Measurements from ENCODE around the gene GLTP.
"Not testable (repeated sequence)": the region's sequence is repeated elsewhere in the genome, so short reads cannot be mapped to it uniquely, and the experiment has no call there.

The GLTP gene, protein sequence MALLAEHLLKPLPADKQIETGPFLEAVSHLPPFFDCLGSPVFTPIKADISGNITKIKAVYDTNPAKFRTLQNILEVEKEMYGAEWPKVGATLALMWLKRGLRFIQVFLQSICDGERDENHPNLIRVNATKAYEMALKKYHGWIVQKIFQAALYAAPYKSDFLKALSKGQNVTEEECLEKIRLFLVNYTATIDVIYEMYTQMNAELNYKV

DNA sequence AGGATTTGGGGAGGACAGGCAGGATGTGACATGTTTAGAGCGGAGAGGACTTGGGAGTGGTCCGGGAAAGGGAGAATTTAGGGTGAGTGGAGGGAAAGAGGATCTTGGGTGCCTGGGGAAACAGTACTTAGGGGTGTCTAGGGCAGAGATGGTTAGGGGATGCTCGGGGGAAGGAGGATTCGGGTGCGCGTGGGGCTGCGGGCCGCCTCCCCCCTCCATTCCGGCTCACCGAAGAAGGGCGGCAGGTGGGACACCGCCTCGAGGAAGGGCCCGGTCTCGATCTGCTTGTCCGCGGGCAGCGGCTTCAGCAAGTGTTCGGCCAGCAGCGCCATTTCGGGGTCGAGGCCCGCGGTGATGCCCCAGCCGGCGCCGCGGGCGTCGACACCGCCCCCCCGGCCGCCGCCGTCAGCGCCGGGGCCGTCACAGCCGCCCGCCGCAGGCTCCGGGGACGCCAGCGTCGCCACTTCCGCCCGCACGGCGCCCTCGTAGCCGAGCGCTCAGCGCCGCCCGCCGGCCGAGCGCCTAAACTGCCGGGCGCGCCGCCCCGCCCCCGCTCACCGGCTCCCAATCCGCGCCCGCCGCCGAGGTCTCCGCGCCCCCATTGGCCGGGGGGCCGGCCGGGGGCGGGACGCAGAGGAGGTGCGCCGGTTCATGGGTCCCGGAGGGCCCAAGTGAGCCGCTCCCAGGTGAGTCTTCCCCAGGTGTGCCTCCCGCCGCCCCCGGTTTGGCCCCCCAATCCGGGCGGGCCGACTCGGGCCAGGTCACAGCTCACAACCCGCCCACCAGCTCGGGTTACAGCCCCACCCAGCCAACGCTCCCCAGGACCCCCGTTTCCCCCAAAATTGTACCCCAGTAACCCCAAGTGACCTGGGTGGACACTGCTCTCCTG lies at the start of gene GLTP:
Gene GLTP, minus strand, starts transcription at position 499 of the 889 bp plus-strand sequence. Its CDS starts 167 bp downstream, at position 332.
- DNase-seq (ENCODE audit: low read depth) = peak; percentile 87

DNA sequence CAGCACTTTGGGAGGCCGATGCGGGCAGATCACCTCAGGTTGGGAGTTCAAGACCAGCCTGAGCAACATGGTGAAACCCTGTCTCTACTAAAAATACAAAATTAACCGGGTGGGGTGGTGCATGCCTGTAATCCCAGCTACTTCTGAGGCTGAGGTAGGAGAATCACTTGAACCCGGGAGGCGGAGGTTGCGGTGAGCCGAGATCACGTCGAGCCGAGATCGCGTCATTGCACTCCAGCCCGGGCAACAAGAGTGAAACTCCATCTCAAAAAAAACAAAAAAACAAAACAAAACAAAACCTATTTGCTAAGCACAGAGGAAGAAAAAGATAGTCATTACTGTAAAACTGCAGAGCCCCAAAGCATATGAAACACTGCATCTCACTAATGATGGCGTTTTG lies 49.0 kb upstream of the GLTP start:
- not testable (repeated sequence) for DNase-seq (ENCODE audit: low read depth)

DNA sequence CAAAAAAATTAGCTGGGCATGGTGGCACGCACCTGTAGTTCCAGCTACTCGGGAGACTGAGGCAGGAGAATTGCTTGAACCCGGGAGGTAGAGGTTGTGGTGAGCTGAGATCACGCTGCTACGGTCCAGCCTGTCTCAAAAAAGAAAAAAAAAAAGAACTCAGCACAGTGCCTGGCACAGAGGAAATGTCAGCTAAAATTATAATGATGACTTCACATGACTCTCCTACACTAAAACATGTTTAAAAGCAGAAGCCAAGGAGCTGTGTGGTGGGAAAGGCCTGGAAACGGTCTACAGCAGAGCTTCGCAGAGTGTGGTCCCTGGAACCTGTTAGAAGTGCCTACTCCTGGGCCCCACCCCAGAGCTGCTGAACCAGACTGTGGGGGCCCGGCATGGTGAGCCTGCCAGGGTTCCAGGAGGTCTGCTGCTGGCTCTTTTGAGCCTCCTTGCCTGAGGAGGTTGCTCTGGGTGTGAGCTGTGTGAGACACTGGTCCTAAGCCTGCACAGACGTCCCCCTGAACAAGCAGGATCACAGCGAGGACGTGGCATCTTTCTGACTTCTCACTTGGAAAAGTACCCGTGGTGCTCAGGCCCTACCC lies 47.8 kb upstream of the GLTP start:
- no peak for DNase-seq (ENCODE audit: low read depth)

- DNase-seq (ENCODE audit: low read depth) = peak; percentile 11
Observed at GRCh38 chr12:109927622-109928021, 47.3 kb upstream of the GLTP start.

DNA sequence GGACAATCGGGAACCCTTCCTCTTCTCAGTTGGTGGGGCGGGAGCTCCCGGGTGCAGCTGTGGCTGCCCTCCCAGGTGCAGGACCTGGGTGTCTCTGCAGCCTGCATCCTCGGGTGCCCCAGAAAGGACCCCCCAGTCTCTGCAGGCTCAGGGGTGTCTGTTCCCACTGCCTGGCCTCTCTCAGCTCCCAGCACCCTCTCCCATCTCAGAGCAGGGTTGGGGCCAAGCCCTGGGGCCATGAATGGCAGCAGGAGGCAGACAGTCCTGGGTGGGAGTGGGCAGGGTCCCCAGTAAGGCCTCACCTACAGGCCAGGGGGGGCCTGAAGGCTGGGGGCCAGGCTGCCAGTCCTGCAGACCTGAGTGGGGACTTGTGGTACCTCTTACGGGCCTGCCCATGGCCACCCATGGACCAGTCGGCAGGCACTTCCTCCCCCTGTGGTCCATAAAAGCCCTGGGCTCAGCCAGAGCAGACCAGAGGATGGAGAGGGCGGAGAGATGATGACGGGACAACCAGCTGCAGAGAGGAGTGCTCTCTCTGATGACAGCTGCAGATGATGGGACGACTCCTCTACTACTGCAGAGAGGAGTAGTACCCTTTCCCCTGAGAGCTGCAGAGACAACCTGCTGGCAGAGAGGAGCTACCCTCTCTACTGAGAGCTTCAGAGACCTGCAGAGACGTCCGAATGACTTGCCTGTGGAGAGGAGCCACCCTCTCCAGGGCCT lies 46.3 kb upstream of the GLTP start:
- DNase-seq (ENCODE audit: low read depth) = no peak

GRCh38 chr12:109926016-109926415 lies 45.7 kb upstream of the GLTP start:
- DNase-seq (ENCODE audit: low read depth) = no peak

GRCh38 chr12:109925185-109925840 lies 45.0 kb upstream of the GLTP start:
- no peak for DNase-seq (ENCODE audit: low read depth)

GRCh38 chr12:109923481-109924245 lies 43.3 kb upstream of the GLTP start:
- DNase-seq (ENCODE audit: low read depth) = no peak

DNA sequence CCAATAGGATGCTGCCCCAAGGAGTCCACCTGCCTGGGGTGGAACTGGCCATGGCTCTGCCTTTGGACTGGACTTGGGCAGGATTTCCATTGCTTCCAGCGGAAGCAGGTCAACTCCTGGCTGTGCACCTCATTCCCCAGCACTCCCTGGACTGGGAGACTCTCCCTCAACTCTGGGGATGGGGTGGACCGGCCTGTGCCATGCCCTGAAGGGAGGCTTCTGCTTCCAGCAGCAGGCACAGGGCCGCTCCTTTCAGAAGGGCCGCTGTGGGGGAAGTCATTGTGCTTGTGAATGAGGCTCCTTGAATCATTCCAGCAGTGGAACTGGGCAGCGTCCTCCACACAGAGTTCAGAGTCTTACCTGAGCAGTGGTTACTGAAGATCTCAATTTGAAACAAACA lies 42.7 kb upstream of the GLTP start:
- DNase-seq (ENCODE audit: low read depth) = no peak

- no peak for DNase-seq (ENCODE audit: low read depth)
Observed at GRCh38 chr12:109921982-109922381, 41.6 kb upstream of the GLTP start.

DNA sequence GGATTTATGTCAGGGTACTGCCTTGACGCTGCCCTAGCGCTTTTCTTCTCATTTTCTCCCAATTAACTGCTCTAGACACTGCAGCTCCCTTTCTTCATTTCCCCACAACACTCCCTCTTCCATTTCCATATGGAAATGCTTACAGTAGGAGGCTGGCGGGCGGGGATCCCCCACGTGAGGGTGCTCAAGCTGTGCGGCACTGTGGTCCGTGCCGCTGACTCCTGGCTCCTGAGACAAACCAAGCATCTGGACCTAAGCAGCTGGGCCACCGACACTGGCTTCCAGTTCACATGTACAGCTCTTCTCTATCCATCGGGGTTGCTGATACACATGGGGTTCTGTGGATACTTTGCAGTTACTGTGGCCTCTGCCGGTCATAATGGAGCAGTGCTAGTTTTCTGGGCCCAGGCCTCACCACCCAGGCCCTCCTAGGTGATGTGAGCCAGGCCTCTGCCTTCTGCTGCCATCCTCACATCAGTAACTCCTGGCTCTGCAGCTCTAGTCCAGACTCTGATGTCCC lies 40.0 kb upstream of the GLTP start:
- no peak for DNase-seq (ENCODE audit: low read depth)

DNA sequence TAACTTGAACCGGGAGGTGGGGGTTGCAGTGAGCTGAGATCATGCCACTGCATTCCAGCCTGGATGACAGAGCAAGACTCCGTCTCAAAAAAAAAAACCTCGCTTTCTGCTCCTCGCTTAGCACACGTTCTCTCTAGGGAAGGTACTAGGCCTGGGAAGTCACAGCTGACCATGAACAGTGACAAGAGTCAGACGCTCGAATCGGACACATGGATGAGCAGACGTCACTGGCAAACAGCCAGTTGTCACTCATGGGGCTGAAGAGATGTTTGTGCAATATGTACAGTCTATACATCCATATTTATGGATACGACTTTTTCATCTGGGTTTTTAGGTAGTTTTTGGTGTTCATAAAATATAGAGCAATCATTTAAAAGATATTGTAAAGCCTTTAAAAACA lies 39.1 kb upstream of the GLTP start:
- DNase-seq (ENCODE audit: low read depth) = no peak

- no peak for DNase-seq (ENCODE audit: low read depth)
Observed at GRCh38 chr12:109916045-109916444, 35.7 kb upstream of the GLTP start.

DNA sequence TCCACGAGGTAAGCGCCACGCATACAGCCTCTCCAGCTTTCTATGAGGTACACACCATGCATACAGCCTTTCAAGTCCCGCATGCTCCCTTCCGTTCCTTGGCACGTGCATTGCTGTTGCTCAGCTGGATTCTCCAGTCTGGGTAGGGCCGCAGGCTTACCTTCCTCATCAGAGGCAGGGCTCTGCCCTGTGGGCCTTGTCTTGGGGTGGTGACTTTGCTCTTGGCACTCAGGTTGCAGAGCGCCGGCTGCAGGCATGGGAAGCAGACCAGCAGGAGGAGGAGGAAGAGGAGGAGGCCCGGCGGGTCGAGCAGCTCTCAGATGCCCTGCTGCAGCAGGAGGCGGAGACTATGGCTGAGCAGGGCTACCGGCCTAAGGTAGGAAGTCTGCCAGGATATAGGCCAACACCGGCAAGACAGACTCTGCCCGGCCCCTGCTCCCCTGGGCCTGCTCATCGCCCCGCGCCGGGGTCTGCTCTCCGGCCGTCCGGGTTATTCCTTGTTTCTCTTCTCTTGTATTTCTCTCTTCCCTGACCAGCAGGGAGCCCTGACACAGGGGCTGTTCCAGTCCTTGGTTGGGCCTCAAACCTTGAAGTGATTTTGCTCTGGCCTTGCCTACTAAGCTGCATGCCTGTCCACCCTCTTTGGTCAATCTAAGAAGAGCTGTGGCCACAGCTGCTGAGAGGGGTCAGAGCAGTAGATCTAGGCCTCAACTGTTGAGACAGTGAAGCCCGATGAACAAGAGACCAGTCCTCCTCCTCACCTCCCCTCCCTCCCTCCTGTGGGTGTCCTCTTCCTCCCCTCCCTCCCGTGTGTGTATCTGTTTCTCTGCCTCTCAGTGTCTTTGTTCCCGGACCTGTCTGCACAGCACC lies 35.1 kb upstream of the GLTP start:
- no peak for DNase-seq (ENCODE audit: low read depth)

GRCh38 chr12:109914461-109914860 lies 34.1 kb upstream of the GLTP start:
- no peak for DNase-seq (ENCODE audit: low read depth)

DNA sequence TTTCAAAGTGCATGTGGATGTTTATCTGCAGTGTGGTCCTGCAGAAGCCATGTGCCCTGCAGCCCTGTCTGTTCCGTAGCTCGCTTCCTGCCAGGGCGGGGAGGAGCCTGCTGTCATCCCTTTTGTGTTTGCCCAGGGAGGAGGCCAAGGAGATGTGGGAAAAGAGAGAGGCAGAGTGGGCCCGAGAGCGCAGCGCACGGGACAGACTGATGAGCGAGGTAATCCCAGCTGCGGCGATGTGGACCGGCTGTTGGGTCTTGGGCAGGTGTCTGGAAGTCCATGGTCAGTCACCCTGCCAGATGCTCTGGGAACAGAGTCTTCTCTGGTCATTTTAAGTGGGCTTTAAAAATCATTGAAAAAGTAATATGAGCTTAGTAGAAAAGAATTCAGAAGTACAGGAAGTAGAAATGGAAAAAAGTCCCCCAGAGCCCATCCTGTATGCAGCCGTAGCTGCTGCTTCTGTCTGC lies 32.5 kb upstream of the GLTP start:
- DNase-seq (ENCODE audit: low read depth) = no peak

DNA sequence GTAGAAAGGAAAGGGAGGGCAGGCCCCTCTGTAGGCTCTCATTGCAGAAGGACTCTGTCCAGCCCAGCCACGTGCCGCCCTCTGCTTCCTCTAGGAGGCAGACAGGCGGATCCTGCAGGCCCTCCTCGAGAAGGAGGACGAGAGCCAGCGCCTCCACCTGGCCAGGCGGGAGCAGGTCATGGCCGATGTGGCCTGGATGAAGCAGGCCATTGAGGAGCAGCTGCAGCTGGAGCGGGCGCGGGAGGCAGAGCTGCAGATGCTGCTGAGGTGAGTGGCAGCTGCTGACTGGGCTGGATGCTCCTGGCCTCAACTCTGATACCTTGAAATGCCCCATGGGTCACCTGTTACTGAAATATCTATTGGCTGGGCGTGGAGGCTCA lies 30.6 kb upstream of the GLTP start:
- no peak for DNase-seq (ENCODE audit: low read depth)

DNA sequence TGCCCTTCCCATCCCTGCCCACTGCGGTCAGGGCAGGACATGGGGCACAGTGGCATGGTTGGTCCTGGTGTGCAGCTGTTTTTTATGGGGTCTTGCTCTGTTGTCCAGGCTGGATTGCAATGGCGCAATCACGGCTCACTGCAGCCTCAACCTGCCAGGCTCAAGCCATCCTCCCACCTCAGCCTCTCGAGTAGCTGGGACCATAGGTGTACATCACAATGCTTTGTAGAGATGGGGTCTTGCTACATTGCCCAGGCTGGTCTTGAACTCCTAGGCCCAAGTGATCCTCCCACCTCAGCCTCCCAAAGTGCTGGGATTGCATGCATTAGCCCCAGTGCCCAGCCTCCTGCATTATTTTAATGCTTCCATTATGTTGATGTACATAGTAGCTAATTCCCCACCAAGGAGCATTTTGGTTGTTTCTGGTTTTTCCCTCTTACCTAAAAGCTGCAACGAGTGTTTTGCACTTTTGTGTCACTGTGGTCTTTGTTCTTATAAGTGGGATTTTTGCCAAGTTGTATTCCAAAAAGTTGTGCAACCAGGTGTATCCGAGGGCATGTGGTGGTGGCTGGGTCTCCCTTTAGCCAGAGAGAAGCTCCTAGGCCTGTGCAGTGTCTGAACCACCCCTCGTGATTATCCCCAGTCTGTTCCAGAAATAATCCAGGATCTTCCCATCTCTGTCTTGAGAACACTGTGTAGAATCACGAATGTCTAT lies 30.1 kb upstream of the GLTP start:
- no peak for DNase-seq (ENCODE audit: low read depth)

DNA sequence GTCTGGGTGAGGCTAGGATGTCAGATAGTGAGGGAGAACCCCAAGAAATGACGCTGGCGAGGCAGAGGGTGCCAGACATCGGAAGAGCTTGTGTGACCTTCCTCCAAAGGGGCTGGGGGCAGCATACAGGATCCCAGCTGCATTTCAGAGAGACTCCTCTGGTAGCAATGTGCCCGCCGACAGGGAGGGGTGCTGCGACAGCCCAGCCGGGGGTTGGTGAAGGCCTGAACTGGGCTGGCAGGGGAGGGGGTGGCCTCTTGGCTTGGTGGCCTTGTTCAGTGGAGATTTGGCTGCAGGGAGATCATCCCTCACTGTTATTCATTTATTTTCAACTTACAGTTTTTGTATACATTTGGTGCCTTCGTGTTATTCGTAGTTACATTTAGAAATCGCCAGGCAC lies 25.0 kb upstream of the GLTP start:
- no peak for DNase-seq (ENCODE audit: low read depth)

Data from activated T-cell treated with anti-CD3 and anti-CD28 coated beads for 24 hours (primary cell).